GM19397 (cell line): ENCODE results near the gene SLC30A3.
"Not testable (repeated sequence)": the region's sequence is repeated elsewhere in the genome, so short reads cannot be mapped to it uniquely, and the experiment has no call there.

ENCODE experiments used
- ATAC-seq: cut with Tn5 transposase; IDR thresholded peaks from one replicate; pipeline ENCODE4 v1.9.1; 2021; ENCODE audit warnings: mild to moderate bottlenecking, moderate library complexity; ENCODE audit not compliant: unreplicated experiment

SLC30A3 gene

DNA sequence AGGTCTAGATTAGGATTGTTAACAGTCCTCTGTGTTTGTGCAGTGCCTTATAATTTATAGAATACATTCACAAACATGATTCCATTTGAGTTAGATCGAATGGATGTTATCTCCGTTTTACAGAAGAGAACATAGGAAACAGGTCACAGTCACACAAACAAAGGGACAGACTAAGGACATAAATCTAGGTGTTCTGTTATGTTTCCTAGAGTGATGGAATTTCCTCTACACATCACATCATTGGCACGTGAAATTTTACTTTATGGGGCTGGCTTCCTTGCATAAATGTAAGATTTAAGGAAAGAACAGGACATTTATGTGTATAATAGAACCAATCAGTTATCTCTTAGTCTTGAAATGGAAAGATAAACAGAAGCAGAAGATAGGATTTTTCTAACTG is 25.8 kb upstream of the SLC30A3 start:
- no peak for ATAC-seq

DNA sequence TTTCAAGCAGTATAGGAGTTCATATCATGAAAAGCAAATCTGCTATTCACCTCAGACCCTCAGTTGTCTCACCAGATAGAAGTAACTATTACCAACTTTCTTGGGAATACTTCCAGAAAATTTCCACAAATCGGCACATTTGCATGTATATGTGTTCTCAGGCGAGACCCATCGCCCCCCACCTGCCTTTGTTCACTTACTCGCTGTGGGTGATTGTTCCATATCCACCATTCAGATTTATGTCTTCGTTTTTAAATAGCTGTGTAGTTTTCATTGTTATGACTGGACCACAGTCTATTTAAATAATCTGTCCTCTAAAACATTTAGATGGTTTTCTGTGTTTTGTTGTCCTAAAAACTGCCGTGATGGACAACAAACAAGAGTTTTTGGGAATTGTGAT is 22.6 kb upstream of the SLC30A3 start:
- ATAC-seq = no peak

- ATAC-seq = no peak
Observed at GRCh38 chr2:27284996-27285395, 22.1 kb upstream of the SLC30A3 start.

GRCh38 chr2:27282892-27283291 is 20.0 kb upstream of the SLC30A3 start:
- ATAC-seq = no peak

DNA sequence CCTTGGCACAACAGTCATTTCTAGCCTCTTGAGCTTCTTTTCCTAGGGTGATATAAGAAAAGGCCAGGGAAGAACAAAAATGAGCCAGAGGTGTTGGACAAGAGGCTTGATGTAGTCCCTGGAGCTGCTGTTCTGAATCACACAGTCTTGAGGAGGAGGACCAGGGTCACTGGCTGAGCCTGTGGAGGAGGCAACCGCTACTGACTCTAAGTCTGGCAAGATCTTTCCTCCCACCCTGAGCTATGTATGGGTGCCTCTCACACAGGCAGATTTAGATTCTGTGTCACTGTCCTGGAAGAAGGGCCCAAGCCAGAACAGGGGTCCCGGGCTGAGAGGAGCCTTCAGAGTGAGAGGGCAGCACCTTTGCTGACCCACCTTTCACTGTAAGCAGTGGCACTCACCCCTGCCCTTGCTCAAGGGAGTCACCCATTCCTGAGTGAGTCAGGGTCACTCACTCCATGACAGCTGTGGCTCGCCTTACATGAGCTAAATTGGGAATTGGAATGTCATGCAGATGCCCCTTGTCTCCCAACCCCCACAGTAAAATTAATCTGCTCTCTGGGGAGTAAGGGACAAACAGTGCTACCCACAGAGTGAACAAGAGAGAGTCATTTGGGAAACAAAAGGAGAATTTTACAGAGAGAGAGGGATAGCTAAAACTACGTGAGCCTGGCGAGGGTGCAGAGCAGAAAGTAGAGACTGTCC is 19.2 kb upstream of the SLC30A3 start, which contains the start of gene TRIM54:
TSS of gene TRIM54 (plus strand) at position 575 of the 705 bp plus-strand sequence. CDS start 303 bp downstream, outside the sequence.
- no peak for ATAC-seq

DNA sequence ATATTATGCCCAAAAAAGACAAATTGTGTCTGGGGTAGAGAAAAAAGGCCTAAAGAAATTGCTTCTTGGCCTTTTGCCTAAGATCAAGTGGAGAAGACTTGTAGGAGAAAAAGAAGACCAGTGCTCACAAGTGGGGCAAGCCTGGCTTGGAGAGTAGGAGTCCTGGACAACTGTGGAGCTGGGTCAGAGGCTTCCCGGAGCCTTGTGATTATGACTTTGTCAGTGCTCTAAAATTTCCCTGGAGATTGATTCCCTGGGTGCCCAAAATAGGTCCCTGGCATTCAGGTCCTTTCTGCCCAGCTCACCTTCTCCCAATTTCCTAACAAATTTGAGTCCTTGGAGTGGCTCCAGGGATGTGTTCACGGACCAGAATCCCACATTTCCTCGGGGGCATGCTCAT is 18.6 kb upstream of the SLC30A3 start:
- no peak for ATAC-seq

GRCh38 chr2:27280826-27281225 is 18.0 kb upstream of the SLC30A3 start:
- ATAC-seq = no peak

- ATAC-seq = no peak
Observed at GRCh38 chr2:27278010-27278409, 15.2 kb upstream of the SLC30A3 start.

DNA sequence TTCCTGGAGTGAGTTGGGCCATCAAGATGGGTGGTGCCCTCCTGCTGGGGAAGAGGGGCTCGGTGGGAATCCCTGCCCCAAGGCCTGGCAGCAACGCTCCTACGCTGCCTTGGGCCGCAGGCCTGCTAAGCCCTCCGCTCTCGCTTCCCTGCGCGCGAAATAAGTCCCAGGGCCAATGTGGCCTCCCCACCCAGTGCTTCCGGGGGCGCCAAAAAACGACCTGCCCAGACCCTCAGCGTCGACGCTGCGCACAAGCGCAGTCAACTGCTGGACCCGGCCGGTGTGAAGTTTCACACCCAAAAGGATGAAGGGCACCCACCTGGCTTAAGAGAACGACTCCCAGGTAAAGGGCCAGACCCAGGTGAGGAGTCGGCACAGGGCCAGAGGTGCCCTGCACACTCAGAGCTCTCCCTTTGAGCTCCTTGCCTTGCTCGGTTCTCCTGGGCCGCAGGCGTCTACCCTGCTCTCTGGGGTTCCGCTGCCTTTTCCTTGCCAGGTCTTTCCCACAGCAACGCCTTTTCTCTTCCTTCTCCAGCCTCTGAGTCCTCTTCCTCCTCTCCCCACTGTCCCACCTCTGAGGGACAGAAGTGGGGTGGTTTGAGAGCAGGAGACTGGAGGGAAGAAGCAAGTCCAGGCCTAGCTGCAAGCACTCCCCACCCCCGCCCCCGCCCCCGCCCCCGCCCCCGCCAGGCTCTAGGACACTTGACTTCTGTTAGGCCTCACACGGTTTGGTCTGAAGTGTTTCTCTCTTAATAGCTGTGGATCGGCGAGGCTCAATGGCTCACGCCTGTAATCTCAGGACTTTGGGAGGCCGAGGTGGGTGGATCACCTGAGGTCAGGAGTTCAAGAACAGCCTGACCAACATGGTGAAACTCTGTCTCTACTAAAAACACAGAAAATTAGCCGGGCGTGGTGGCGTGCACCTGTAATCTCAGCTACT is 12.6 kb upstream of the SLC30A3 start, which contains the start of gene DNAJC5G:
TSS of gene DNAJC5G (plus strand) at position 223 of the 940 bp plus-strand sequence. CDS start 1,296 bp downstream, outside the sequence.
- ATAC-seq = no peak

DNA sequence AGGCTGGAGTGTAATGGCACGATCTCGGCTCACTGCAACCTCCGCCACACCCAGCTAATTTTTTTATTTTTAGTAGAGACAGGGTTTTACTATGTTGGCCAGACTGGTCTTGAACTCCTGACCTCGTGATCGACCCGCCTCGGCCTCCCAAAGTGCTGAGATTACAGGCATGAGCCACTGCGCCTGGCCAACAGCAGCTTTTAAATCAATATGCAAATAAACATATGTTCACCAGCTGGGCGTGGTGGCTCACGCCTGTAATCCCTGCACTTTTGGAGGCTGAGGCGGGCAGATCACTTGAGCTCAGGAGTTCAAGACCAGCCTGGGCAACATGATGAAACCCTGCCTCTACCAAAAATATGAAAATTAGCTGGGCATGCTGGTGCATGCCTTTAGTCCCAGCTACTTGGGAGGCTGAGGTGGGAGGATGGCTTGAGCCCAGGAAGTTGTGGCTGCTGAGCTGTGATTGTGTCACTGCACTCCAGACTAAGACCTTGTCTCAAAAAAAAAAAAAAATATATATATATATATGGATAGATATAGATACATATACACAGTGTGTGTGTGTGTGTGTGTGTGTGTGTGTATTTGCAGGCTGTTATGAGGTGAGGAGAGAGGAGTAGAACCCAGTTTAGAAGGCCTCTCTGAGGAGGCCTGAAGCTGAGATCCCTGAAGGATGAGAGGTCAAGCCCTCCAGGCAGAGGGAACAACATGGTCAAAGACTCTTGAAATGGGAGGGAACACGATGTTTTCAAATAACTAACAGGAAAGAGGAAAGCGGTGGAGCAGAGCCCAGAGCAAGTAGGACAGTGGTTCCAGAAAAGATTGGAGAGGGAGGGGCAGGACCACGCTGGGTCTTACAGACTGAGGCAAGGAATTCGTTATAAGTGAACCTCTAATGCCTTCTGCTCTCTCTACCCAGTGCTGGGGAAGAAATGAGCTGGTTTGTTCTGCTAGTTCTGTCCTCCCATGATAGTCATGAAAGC is 10.0 kb upstream of the SLC30A3 start:
- not testable (repeated sequence) for ATAC-seq

GRCh38 chr2:27271631-27272340 is 8.9 kb upstream of the SLC30A3 start:
- ATAC-seq = no peak

GRCh38 chr2:27270670-27271069 is 7.8 kb upstream of the SLC30A3 start:
- ATAC-seq = no peak

- no peak for ATAC-seq
Observed at GRCh38 chr2:27270131-27270530, 7.3 kb upstream of the SLC30A3 start.

DNA sequence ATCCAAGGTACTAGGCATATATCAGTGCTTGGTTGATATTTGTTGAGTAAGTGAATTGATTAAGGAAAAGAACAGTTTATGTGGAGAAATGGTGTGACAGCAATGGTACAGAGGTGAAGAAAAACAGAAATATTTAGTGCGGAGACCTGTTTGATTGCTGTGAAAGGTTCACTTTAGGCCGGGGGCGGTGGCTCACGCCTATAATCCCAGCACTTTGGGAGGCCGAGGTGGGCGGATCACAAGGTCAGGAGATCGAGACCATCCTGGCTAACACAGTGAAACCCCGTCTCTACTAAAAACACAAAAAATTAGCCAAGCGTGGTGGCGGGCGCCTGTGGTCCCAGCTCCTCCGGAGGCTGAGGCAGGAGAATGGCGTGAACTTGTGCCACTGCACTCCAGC is 5.4 kb upstream of the SLC30A3 start:
- ATAC-seq = not testable (repeated sequence)

- ATAC-seq = no peak
Observed at GRCh38 chr2:27265536-27265870, 2.7 kb upstream of the SLC30A3 start.

- ATAC-seq = no peak
Observed at GRCh38 chr2:27264753-27265535, 2.1 kb upstream of the SLC30A3 start.

- no peak for ATAC-seq
Observed at GRCh38 chr2:27264253-27264752, 1.5 kb upstream of the SLC30A3 start.

GRCh38 chr2:27263287-27264252 is 723 bp upstream of the SLC30A3 start:
- no peak for ATAC-seq
